ENCODE data around the gene PDCL2. TPM values are rescaled to one million over a fixed set of nuclear protein-coding genes. Genes with fewer than 3 reads are reported as not detected.

Gene PDCL2
- total and polyA plus RNA-seq, 2 of the 8 experiments (the other 6 are each of a cell fraction or from before 2014, with no cell fraction given): not detected

DNA sequence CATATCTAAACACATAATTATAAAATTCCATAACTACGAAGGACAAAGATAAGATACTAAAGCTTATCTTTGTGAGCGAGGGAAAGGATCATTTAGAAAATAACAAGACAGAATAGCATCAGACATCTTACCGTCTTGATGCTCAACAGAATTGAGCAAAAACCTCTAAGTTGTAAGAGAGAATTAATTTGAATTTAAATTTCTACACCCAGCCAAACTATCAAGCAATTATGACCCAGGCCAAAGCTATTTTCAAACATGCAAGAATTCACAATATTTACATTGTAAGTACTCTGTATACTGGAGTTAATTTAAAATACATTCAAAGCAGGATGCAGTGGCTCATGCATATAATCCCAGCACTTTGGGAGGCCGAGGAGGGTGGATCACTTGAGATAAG is 61.9 kb downstream of the PDCL2 start:
- Histone ChIP-seq H2AK5ac (ENCODE audit: low read depth, low read length) (no peak overlapping the region), H3K4me2 (ENCODE audit: insufficient read depth in 1 of 2, low read depth in 2 of 2, low read length in 2 of 2) (no peak overlapping the region), H3K4me1 (replicated peaks in 1 of 4; ENCODE audit: control insufficient read depth in 3 of 4, insufficient read depth in 4 of 4, low read length in 3 of 4) (0 out of 7 replicates have a peak, but pooled peaks cover 0 to 4% (median 0%) of the 10 kb centered on the region in 4 experiments), H3K4ac (replicated peaks; ENCODE audit: insufficient read length, low read depth, low read length) (no peak overlapping the region), H4K20me1 (replicated peaks in 1 of 2; ENCODE audit: control insufficient read depth in 1 of 2, insufficient read depth in 2 of 2, low read length in 2 of 2) (no peaks in the 10 kb centered on the region), H3K27me3 (replicated peaks in 1 of 4; ENCODE audit: control insufficient read depth in 3 of 4, extremely low read depth in 1 of 4, insufficient read depth in 3 of 4, low read length in 3 of 4) (no peaks in the 10 kb centered on the region), H4K8ac (ENCODE audit: extremely low read depth, insufficient read depth, low read length) (no peak overlapping the region), H2BK120ac (replicated peaks; ENCODE audit: low read depth, low read length) (no peak overlapping the region), H4K91ac (replicated peaks; ENCODE audit: insufficient read length, low read length) (no peak overlapping the region), H3K23ac (ENCODE audit: insufficient read length) (no peak overlapping the region), H3K79me1 (ENCODE audit: low read depth, low read length) (no peaks in the 10 kb centered on the region; the same call in 1 of the 2 replicates), H3K4me3 (ENCODE audit: extremely low read depth in 1 of 4, insufficient read depth in 2 of 4, low read depth in 3 of 4, low read length in 4 of 4) (no peak overlapping the region), H3K27ac (ENCODE audit: low read depth, low read length) (no peak overlapping the region), H2BK5ac (ENCODE audit: low read depth, low read length) (no peak overlapping the region), H2BK15ac (ENCODE audit: low read length) (no peak overlapping the region), H3K18ac (ENCODE audit: extremely low read depth, low read length) (no peak overlapping the region), H3K23me2 (ENCODE audit: low read depth, low read length) (no peaks in the 10 kb centered on the region), H3K79me2 (ENCODE audit: control insufficient read depth in 1 of 2, insufficient read depth in 2 of 2, low read length in 2 of 2) (peaks cover 0 to 91% of the 10 kb centered on the region in 2 experiments; a peak in 2 of 4 replicates), H2BK20ac (ENCODE audit: low read length) (no peak overlapping the region), H4K5ac (ENCODE audit: insufficient read length, low read depth, low read length) (no peak overlapping the region), H3K56ac (replicated peaks; ENCODE audit: insufficient read length, low read depth, low read length) (no peak overlapping the region), H2BK12ac (ENCODE audit: low read depth, low read length) (no peak overlapping the region), H3K36me3 (ENCODE audit: control insufficient read depth in 2 of 4, insufficient read depth in 4 of 4, low read length in 3 of 4) (no peaks in the 10 kb centered on the region; a peak in 1 of 8 replicates), H2AFZ (ENCODE audit: low read length) (no peak overlapping the region), H3K9ac (replicated peaks in 1 of 4; ENCODE audit: extremely low read depth in 1 of 4, low read depth in 3 of 4, low read length in 3 of 4) (no peak overlapping the region), H3K14ac (ENCODE audit: insufficient read length) (no peak overlapping the region), H3K9me3 (ENCODE audit: insufficient read depth in 2 of 2, low read depth in 1 of 2, low read length in 1 of 2) (no peaks in the 10 kb centered on the region)
- WGBS, 2 experiments (ENCODE audit: extremely low coverage in 1 of 2, insufficient coverage in 1 of 2, insufficient read length in 1 of 2, insufficient replicate concordance in 2 of 2, low coverage in 1 of 2, low lambda C conversion rate in 2 of 2, missing lambda C conversion rate in 1 of 2): 93% methylated on average over 4 of the region's 4 CpGs; no CpG with 5 or more reads in 1 of the 2 experiments
- ChIA-PET POLR2A (ENCODE audit: partially characterized antibody) (no interaction called here), CTCF (ENCODE audit: partially characterized antibody) (interaction anchor here (0.9 kb wide), 1 partner anchor 205 kb away, joined by 3 read pairs; no protein-coding TSS in a partner anchor)
- DNase-seq (ENCODE audit: low read depth in 1 of 2, low spot score in 2 of 2) (no peak), FAIRE-seq (no peak)
- no peak for TF ChIP-seq RXRA (IDR thresholded peaks at IDR 0.05; ENCODE audit: insufficient read depth, low read depth, low read length)
- TF ChIP-seq FOSL1 (IDR thresholded peaks at IDR 0.05; ENCODE audit: insufficient read depth, low read depth, low read length): no peak
- TF ChIP-seq EP300 (IDR thresholded peaks at IDR 0.05; ENCODE audit: borderline replicate concordance in 1 of 2, low read depth in 2 of 2, low read length in 2 of 2): no peak
- no peak for TF ChIP-seq RFX5 (IDR thresholded peaks at IDR 0.05; ENCODE audit: borderline replicate concordance, low read depth, low read length)
- TF ChIP-seq, protein P1, sequence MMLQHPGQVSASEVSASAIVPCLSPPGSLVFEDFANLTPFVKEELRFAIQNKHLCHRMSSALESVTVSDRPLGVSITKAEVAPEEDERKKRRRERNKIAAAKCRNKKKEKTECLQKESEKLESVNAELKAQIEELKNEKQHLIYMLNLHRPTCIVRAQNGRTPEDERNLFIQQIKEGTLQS (IDR thresholded peaks at IDR 0.05; ENCODE audit: insufficient read depth, low read depth, low read length): no peak
- no peak for TF ChIP-seq CTBP2 (IDR thresholded peaks at IDR 0.05; ENCODE audit: borderline replicate concordance, insufficient read depth, insufficient read length, low read length)

All from H1 (cell line).